Skeletal muscle cell (primary cell): Measurements from ENCODE around the gene CRTAC1.

Experiments
- DNase-seq: peaks from one replicate; pipeline ENCODE4 v3.0.0-alpha.2; 2010; ENCODE audit warnings: low read depth
- H3K4me3 ChIP-seq: 2 replicates; pipeline ENCODE4 v1.5.1; 2011; ENCODE audit warnings: low read depth, mild to moderate bottlenecking, control low read depth, low read length, moderate library complexity

CRTAC1 gene

DNA sequence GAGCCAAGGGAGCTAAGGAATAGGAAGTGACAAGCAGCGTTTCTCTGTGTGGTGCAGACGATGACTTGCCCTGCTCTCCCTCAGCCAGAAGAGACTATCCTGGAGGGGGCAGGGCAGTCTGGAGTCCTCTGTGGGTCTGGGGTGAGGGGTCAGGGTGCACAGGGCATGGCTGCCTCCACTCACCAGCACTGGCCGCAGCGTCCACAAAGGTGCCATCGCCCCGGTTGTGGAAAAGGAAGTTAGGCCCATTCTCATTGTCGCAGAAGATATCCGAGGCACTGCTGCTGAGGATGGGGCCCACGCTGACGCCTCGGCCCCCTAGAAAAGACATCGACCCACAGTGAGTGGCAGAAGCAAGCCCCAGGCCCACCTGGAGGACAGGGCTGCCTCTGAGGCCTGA, 122.6 kb downstream of the CRTAC1 start:
- no peak for DNase-seq
- H3K4me3 ChIP-seq, result no peak overlapping the region

DNA sequence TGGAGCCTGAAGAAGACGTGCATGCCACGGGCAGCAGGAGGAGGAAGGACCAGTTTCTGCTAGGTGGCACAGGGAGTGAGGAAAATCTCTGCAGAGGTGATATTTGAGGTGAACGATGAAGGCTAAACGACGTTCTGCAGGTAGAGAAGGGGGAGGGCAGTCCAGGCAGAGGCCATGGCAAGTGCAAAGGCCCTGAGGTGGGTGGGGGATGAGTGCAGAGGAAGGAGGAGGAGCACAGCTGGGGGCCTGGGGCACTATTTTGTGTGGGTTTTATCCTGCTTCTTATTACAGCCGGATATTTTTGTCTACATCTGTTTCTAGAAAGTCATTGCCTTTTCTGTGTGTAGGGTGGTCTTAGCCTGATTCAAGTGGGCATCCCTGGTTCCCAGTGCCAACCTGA, 123.2 kb downstream of the CRTAC1 start:
- DNase-seq, result no peak

DNA sequence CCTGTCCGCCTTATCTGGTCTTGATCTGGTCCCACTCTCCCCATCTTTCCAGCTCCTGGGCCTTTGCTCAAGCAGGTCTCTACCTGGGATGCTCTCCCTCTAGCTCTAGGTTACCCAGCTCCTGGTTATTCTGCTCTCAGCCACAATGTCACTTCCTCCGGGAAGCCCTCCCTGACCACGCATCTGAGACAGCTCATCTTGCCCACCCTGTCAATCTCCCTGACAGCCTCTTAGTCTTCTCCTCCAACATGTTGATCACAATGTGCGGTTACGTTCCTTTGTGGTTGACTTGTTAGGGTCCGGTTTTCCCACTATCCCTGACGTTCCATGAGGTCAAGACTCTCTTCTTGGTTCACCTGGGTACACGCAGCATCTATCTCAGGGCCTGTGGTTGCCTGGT, 125.1 kb downstream of the CRTAC1 start:
- H3K4me3 ChIP-seq, result no peak overlapping the region
- no peak for DNase-seq

More for the DNA sequence above, 123.2 kb downstream of the CRTAC1 start:
- H3K4me3 ChIP-seq, result no peak overlapping the region

DNA sequence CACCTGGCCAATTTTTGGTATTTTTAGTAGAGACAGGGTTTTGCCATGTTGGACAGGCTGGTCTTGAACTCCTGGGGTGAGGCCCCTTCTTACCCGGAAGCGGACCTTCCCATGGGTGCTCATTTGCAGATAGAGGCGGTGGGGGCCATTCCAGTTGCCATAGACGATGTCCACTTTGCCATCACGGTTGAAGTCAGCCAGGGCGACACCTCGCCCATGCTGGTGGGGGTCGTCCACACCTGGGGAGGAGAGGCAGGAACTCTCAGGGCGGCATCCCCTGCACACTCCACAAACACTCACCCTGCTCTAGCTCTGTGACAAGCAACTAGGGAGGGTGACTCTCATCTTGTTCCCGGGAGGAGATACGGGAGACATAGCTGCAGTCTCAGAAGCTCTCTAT, 125.8 kb downstream of the CRTAC1 start:
- no peak for DNase-seq
- no peak overlapping the region for H3K4me3 ChIP-seq

DNA sequence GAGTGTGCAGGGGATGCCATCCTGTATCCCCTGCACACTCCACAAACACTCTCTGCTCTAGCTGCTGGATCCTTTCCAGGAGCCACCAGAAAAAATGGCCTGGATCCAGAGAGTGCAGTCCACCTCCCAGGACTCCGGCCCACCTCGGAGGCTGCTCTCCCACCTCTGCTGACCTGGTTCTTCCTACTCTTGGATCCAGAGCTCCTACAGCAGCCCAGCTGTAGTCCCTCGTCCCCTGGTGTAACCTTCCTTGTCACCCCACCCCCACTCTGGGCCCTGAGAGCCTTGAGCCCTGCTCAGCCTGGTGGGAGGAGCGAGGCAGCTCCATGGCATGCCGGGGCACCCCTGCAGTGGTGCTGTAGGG, 126.4 kb downstream of the CRTAC1 start:
- no peak for DNase-seq
- H3K4me3 ChIP-seq, result no peak overlapping the region

DNA sequence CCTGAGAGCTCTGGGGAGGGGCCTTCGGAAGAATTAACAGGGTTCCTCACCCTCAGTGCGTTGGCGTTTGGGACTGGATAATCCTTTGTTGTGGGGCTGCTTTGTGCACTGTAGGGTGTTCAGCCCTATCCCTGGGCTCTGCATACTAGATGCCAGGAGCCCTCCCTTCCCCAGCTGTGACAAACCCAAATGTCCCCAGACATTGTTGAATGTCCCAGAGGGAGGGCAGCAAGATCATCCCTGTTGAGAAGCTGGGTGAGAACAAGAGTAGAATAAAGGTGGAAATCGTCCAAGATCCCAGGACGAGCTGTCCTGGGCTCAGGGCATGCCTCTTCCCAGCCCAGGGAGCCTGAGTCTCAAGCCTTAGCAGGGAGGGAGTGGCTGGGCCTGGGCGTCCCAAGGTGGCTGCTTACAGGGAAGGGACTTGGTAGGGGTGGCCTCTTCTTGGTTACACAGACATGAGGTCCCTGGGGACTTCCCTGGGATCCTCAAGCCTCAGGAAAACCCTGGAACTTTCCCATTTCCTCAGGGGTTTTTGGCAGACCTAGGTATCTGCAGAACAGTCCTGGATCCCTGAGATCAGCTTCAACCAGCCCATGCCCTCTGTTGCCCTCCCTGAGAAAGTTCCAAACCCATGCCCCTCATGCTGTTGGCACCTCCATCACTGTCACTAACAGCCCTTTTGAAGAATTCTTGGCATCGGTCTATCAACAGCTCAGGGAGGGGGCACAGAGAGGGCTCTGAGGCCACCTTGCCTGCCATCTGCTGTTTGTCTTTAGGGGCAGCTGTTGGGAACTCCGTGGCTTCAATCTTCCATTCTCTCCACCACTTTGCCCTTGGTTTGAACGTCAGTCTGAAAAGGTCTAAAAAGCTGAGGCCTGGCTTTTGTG, 127.0 kb downstream of the CRTAC1 start:
- H3K4me3 ChIP-seq, result no peak overlapping the region
- no peak for DNase-seq

DNA sequence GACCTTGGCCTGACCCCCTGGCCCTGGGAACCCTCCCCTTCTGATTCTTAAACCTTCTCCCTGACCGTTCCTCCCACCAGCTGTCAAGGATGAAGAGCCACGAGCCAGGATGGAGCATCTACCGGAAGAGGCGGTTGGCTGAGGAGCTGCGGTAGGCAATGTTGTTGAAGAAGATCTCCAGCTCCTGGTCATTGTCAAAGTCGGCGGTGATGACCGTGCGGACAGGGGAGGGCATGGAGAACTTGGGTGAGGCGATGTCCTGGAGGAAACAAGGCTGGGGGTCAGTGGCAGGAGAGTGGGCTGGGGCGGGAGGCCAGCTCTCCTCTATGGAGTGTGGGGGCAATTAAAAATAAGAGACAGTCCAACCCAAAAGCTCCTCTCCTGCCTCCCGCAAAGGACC, 129.0 kb downstream of the CRTAC1 start:
- no peak overlapping the region for H3K4me3 ChIP-seq
- no peak for DNase-seq

DNA sequence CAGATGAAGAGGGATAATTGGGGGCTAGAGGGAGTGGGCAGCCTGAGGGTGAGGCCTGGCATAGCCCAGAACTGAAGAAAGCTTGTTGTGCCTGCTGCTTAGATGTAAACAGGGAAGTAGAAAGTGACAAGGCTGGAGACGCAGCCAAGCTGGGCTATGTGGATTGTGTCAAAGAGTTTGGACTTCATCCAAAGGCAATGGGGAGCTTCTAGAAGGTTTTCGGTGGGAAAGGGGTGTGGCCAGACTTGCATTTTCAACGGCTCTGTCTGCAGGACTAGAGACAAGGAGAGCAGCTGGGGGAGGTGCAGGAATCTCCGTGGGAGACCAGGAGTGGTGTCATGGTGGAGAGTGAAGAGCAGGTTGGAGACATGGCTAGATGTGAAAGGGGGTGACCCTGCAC, 132.0 kb downstream of the CRTAC1 start:
- DNase-seq, result no peak
- H3K4me3 ChIP-seq, result no peak overlapping the region

DNA sequence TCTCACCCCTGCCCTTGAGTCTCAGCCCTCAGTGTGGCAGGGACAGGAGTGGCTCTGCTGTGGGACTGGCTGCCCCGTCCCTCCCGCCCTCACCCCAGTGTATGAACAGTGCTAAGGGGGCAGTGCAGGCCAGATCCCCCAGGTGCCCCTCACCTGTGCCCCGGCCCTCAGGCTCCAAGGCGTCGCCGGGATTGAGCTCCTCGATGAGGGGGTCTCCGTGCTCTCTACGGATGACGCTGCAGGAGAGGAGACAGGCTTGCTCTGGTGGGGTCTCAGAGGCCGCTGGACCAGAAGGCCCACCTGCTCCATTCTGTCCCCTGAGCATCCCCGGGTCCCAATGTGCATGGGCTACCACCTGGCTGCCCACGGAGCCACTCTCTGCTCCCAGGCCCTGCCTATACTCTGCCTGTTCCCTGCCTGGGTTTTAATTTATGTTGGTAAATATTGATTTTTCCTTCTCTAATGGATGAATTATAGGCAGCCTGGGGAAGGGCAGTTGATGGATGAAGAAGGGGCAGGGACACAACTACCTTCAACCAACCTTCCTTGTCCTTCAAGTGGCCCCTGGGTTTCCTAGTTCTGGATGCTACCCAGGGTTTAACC, 133.6 kb downstream of the CRTAC1 start:
- no peak for DNase-seq
- H3K4me3 ChIP-seq, result no peak overlapping the region

DNA sequence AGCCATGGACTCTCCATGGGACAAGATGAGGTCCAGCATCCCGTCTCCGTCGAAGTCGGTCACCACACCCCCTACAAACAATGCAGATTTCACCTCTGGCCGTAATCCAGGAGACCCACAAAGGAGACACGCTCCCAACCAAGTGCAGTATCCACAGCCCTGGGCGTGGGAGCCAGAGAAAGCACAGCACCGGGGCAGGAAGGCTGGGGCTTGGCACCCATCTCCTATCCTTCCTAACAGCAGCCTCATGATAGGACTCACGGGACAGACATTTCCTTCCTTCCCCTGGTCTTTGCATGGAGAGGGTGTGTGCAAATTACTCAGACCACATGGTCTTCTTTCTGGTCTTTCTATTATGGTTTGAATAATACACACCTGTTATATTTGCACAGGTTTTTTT, 134.5 kb downstream of the CRTAC1 start:
- H3K4me3 ChIP-seq, result no peak overlapping the region
- no peak for DNase-seq

DNA sequence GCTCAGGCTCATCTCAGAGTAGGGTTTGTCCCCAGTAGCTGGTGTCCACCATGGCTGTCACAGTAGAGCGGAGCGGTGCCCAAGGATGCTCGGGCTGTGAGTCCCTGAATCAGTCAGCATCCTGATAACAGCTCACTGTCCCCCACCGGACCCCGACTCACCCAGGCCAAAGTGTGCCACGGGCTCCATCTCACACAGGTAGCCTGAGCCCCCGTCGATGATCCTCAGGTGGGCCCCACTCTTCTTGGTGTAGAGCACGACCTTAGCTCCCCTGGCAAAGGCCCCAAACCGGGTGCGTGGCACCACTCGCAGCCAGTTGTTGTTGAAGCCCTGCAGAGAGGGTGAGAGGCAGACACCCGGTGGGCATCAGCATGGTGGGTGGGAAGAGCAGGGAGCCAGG, 135.3 kb downstream of the CRTAC1 start:
- no peak for DNase-seq
- no peak overlapping the region for H3K4me3 ChIP-seq

DNA sequence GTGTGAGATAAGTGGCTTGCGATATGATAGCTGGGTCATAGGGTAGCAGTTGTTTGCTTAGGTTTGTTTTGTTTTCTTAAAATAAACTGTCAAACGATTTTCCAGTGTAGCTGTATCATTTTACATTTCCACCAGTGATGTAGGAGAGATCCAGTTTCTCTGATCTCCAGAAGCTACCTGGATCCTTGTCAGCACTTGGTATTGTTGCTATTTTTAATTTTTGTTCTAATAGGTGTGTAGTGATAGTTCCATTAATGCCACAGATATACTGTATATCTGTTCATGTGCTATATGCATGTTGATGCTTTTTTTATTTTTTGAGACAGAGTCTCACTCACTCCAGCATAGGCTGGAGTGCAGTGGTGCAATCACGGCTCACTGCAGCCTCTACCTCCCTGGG, 136.3 kb downstream of the CRTAC1 start:
- H3K4me3 ChIP-seq, result no peak overlapping the region
- DNase-seq, result no peak

DNA sequence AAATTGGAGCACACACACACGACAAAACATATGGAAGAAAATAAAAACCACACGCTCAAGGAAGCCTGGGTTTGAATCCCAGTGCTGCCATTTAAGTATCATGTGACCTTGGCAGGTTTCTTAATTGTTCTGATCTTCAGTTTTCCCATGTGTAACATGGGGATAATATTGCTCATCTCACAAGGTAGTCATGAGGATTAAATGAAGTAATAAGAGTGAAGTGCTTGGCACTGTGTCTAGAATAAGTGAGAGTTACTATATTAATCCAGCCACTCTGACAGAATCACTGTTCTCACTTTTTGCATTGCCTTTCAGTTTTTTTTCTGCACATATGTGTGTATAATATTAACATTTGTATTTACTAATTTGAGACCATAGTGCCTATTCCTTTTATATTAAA, 137.5 kb downstream of the CRTAC1 start:
- no peak overlapping the region for H3K4me3 ChIP-seq
- no peak for DNase-seq

DNA sequence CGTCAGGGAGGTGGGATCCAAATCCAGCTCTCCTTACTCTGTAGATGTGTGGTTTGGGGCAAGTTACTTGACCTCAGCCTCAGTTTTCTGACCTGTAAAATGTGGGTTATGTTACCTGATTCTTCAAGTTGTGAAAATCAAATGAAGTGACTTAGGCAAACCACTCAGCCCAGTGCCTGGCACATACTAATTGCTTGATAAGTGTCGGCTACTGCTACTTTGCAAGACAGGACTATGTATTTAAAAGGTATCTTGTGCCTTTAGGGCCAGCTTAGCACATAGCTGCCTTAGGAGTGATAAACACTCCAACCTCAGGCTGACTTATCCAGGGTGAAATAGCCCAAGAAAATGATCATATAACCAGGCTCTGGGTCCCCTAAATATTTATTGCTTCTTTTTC, 137.9 kb downstream of the CRTAC1 start:
- H3K4me3 ChIP-seq, result no peak overlapping the region
- DNase-seq, result no peak

DNA sequence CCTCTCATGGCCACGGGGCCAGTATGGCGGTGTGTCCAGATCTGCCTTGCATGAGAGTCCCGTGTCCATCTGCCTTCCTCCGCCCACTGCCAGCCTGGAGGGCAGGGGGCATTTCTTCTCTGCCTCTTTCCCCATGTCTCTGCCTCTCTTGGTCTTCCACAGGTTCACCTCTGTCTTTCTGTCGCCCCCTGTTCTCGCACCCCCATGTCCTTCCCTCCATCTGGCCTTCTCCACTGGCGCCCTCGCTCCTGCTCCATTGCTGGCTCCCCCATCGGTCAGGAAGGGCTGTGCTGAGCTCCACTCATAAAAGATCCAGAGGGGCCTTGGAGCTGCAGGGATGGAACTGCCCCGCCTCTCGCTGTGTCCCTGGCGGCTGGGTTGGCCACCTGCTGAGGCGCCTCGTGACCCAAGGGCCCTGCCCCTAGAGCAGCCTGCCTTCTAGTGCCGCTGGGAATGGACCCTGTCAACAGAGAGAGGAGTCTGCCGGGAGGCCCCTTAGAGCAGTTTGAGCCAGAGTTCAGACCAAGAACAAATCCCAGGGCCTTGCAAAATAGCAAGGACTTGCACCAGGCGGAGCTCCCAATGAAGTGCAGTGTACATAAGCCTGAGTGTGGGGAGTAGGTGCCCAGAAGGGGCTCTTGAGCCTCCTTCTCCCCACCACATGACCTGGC, 138.8 kb downstream of the CRTAC1 start:
- no peak for DNase-seq
- no peak overlapping the region for H3K4me3 ChIP-seq

DNA sequence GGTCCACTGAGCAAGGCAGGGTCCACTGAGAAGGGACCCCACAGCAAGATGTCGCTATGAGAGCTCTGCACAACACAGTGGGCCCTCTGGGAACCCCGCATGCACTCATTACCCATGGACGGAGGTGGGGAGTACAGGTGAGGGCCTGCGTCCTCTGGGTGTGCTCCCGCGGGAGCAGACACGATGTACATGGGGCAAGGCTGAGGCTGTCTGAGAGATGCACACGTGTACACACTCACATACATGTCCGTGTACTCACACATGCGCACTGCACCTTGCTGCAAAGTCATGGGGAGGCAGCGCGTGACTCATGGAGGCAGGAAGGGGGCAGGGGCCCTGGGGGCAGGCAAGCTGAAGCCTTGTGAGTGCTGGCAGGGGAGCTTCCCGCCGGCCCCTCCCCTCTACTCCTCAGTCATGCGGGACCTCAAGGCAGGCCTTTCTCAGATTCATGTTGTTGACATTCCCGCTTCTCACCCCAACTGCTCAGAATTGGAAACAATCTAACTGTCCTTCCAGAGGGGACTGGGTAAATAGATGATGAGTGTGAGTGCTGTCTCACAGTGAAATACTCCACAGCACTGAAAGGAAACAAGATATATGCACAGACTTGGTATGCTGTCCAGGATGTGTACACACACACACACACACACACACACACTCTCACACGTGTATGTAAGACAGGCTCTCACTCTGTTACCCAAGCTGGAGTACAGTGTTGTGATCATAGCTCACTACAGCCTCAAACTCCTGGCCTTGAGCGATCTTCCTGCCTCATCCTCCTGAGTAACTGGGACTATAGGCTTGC, 140.8 kb downstream of the CRTAC1 start:
- H3K4me3 ChIP-seq, result no peak overlapping the region

DNA sequence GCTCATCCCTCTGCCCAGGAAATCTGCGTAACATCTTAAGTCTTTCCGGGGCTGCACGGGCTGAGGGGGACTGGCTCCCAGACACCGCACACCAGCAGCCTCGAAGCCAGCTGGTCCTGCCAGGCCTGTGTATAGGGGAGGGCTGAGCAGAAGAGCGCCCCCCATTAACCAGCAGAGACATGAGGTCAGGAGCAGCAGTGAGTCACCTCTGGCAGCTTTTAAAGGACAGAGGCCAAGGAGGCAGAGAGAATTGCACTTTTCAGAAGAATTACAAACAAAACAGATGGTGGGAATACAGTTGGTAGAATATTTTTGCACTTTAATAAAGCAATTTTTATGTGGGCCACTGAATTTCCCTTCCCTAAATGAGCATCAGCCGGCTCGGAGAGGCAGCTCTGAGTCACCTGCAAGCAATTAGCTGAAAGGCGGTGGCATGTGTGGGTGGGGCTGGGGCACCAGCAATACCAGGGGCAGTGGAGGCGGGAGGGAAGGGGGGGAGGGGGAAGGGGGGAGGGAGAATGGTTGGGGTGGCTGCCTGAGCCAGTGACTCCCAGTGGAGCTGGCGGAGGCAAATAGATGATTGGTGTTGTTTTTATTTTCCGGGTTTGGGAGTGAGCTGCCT, 141.7 kb downstream of the CRTAC1 start:
- H3K4me3 ChIP-seq, result no peak overlapping the region
- DNase-seq, result peak; percentile 14

More for the DNA sequence above, 140.8 kb downstream of the CRTAC1 start:
- DNase-seq, result peak; percentile 35

DNA sequence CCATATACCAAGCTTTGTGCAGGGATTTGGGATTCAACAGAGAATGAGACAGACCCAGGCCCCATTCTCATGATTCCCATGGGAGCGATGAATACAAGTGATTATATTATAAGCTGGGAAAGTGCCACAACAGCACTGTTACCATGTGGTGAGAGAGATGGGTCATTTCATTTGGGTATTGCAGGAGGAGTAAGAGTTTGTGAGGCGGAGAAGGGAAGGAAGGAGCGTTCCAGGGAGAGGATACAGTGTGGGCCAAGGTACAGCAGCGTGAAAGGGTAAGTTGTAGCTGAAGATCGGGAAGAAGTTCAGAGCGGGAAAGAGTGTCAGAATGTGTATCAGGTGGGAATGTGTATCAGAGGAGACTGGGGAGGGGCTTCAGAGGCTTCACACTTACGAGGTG, 142.3 kb downstream of the CRTAC1 start:
- DNase-seq, result no peak
- H3K4me3 ChIP-seq, result no peak overlapping the region

DNA sequence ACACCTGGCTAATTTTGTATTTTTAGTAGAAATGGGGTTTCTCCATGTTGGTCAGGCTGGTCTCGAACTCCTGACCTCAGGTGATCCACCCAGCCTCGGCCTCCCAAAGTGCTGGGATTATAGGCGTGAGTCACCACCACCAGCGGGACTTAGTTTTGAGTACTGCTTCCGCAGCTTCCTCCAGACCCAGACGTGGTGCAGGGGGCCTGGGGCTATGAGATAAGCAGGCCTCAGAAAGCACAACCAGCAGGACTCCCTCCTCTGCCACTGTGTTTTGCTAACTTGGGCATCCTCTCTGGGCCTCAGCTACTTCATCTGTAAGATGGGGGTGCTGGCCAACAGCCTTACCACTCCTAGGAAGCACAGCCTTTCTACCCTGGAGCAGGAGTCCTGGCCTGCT, 143.0 kb downstream of the CRTAC1 start:
- DNase-seq, result no peak
- H3K4me3 ChIP-seq, result no peak overlapping the region
